GM12878 (cell line): ENCODE data around the gene PPP4C. TPM values are rescaled to one million over a fixed set of nuclear protein-coding genes. Genes with fewer than 3 reads are reported as not detected.

Experiments used
- ATF7 ChIP-seq: fragments of 450-650 bp; IDR thresholded peaks from 2 replicates; pipeline ENCODE4 v1.6.1; 2016; ENCODE audit warnings: low read depth, mild to moderate bottlenecking
- HDAC2 ChIP-seq: fragments of 200-600 bp; sonication (generic); IDR thresholded peaks from 2 replicates; pipeline ENCODE4 v1.6.1; 2017
- JUNB ChIP-seq: IDR thresholded peaks from 2 replicates; pipeline ENCODE4 v1.6.1; 2016; ENCODE audit warnings: antibody characterized with exemption, mild to moderate bottlenecking
- JUND ChIP-seq: IDR thresholded peaks from 2 replicates; pipeline ENCODE4 v1.6.1; 2012; ENCODE audit warnings: low read depth, mild to moderate bottlenecking, low read length, improper control_type of control experiment, moderate library complexity
- MYC ChIP-seq: IDR thresholded peaks from 2 replicates; pipeline ENCODE4 v1.6.1; 2011; ENCODE audit warnings: mild to moderate bottlenecking, low read length, moderate library complexity, inconsistent platforms; ENCODE audit not compliant: insufficient read depth, insufficient replicate concordance, insufficient read length, severe bottlenecking
- NFIC ChIP-seq: IDR thresholded peaks from 2 replicates; pipeline ENCODE4 v1.6.1; 2012; ENCODE audit warnings: low read depth, mild to moderate bottlenecking, inconsistent platforms, low read length, moderate library complexity
- POLR2AphosphoS2 ChIP-seq: IDR thresholded peaks from 2 replicates; pipeline ENCODE4 v1.6.1; 2011; ENCODE audit warnings: low read depth, mild to moderate bottlenecking, low read length, improper control_type of control experiment, moderate library complexity
- SPI1 ChIP-seq: IDR thresholded peaks from 2 replicates; pipeline ENCODE4 v1.6.1; 2011; ENCODE audit warnings: low read depth, mild to moderate bottlenecking, low read length, moderate library complexity, borderline replicate concordance; ENCODE audit not compliant: insufficient read depth
- SRF ChIP-seq, 2 experiments: IDR thresholded peaks; 2 replicates each; pipeline ENCODE4 v1.6.1; 2011; ENCODE audit warnings: low read depth in 2 of 2, low read length in 2 of 2, mild to moderate bottlenecking in 1 of 2, moderate library complexity in 1 of 2
- TARDBP ChIP-seq: IDR thresholded peaks from 2 replicates; pipeline ENCODE4 v1.6.1; 2016; ENCODE audit warnings: borderline replicate concordance
- USF1 ChIP-seq: IDR thresholded peaks from 2 replicates; pipeline ENCODE4 v1.6.1; 2011; ENCODE audit warnings: borderline replicate concordance, low read depth, mild to moderate bottlenecking, moderate library complexity, mixed read lengths, low read length; ENCODE audit not compliant: insufficient read depth; ENCODE audit errors: extremely low read length
- YBX1 ChIP-seq: fragments of 450-650 bp; IDR thresholded peaks from 2 replicates; pipeline ENCODE4 v1.6.1; 2016; ENCODE audit warnings: antibody characterized with exemption
- polyA plus RNA-seq, 11 experiments: library from polyadenylated mRNA; depleted of rRNA in 4 of 11; unstranded in 6 of 11; stranded (reverse) in 5 of 11; fragments of >200 nt; fragmentation: Nextera tagmentation in 4 of 11; fragmentation: Illumina TruSeq in 1 of 11; extraction: Ambion mirVana in 4 of 11; extraction: Trizol in 1 of 11; gene quantifications; 1 replicate in 1 of 11; 2 replicates in 10 of 11; pipeline versions ENCODE4 v1.2.1 to v1.2.3, GENCODE V29; 2011 to 2016; ENCODE audit warnings: inconsistent platforms in 2 of 11, missing spikeins in 2 of 11, low read depth in 1 of 11
- total RNA-seq, 4 experiments: library from RNA; depleted of rRNA in 3 of 4; stranded (reverse); fragments of >200 nt in 3 of 4; fragmentation: Illumina TruSeq in 1 of 4; extraction: Trizol in 1 of 4; gene quantifications; 2 replicates each; pipeline versions ENCODE4 v1.2.1 to v1.2.3, GENCODE V29; 2013 to 2021
- TF ChIP-seq, protein P1 (sequence below): fragments of 450-650 bp; IDR thresholded peaks from 2 replicates; pipeline ENCODE4 v1.6.1; 2018; ENCODE audit warnings: borderline replicate concordance, mild to moderate bottlenecking; ENCODE audit not compliant: partially characterized antibody
- TF ChIP-seq, protein P2 (sequence below): fragments of 450-650 bp; IDR thresholded peaks from 2 replicates; pipeline ENCODE4 v1.6.1; 2016; ENCODE audit warnings: mild to moderate bottlenecking
- TF ChIP-seq, protein P3 (sequence below): IDR thresholded peaks from 2 replicates; pipeline ENCODE4 v1.6.1; 2012; ENCODE audit warnings: improper control_type of control experiment, low read depth, low read length; ENCODE audit not compliant: insufficient replicate concordance
- TF ChIP-seq, protein P4 (sequence below): fragments of 450-650 bp; IDR thresholded peaks from 2 replicates; pipeline ENCODE4 v1.6.1; 2017; ENCODE audit warnings: low read depth, mild to moderate bottlenecking, moderate library complexity

The PPP4C gene
- total and polyA plus RNA-seq, 10 of the 15 experiments (the other 5 are each of a cell fraction or from before 2014, with no cell fraction given), result 2.7 to 240 (median 124) TPM

DNA sequence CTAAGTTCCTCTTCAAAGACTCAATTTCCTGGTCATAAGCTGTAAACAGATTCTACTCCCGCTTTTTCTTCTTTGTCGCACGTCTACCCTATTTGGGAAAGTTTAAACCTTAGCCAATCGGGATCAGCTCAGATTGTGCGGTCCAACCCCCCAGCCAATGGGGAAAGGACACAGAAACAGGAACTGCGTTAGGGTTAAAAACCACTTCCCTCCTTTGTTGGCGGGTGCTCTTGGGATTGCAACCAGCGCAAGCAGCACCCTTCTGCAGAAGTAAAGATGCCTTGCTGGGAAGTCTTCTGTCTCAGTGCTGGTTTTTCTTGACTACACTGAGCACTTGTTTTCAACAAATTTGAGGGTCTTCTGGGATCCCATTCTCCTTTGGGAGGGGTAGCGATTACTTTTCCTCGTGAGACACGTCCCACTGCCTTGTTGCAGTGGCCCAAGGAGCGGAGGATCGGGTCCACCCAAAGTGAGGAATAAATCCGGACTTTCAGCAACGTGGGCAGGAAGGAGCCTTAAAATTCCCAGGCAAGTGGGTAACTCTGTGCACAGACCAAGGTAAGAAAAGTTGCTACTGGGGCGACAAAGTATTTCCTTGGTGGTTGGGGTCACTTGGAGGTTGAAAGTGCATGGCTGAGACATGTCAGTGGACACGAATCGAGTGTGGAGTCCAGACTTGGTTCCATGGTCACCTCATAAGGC, 21.2 kb downstream of the PPP4C start (continued):
- TF ChIP-seq, protein P1, sequence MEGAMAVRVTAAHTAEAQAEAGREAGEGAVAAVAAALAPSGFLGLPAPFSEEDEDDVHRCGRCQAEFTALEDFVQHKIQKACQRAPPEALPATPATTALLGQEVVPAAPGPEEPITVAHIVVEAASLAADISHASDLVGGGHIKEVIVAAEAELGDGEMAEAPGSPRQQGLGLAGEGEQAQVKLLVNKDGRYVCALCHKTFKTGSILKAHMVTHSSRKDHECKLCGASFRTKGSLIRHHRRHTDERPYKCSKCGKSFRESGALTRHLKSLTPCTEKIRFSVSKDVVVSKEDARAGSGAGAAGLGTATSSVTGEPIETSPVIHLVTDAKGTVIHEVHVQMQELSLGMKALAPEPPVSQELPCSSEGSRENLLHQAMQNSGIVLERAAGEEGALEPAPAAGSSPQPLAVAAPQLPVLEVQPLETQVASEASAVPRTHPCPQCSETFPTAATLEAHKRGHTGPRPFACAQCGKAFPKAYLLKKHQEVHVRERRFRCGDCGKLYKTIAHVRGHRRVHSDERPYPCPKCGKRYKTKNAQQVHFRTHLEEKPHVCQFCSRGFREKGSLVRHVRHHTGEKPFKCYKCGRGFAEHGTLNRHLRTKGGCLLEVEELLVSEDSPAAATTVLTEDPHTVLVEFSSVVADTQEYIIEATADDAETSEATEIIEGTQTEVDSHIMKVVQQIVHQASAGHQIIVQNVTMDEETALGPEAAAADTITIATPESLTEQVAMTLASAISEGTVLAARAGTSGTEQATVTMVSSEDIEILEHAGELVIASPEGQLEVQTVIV, result no peak
- TF ChIP-seq SPI1 (peak; percentile 79; the same call in 1 of the 2 replicates), YBX1 (no peak), JUNB (no peak), SRF (IDR thresholded peaks at IDR 0.05; ENCODE audit: low read depth in 2 of 2, low read length in 2 of 2) (no peak), JUND (no peak), MYC (no peak), ATF7 (no peak), TARDBP (no peak), POLR2AphosphoS2 (no peak), NFIC (no peak), USF1 (no peak), HDAC2 (no peak)
- TF ChIP-seq, protein P2, sequence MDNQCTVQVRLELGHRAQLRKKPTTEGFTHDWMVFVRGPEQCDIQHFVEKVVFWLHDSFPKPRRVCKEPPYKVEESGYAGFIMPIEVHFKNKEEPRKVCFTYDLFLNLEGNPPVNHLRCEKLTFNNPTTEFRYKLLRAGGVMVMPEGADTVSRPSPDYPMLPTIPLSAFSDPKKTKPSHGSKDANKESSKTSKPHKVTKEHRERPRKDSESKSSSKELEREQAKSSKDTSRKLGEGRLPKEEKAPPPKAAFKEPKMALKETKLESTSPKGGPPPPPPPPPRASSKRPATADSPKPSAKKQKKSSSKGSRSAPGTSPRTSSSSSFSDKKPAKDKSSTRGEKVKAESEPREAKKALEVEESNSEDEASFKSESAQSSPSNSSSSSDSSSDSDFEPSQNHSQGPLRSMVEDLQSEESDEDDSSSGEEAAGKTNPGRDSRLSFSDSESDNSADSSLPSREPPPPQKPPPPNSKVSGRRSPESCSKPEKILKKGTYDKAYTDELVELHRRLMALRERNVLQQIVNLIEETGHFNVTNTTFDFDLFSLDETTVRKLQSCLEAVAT, result peak; percentile 95
- TF ChIP-seq, protein P3, sequence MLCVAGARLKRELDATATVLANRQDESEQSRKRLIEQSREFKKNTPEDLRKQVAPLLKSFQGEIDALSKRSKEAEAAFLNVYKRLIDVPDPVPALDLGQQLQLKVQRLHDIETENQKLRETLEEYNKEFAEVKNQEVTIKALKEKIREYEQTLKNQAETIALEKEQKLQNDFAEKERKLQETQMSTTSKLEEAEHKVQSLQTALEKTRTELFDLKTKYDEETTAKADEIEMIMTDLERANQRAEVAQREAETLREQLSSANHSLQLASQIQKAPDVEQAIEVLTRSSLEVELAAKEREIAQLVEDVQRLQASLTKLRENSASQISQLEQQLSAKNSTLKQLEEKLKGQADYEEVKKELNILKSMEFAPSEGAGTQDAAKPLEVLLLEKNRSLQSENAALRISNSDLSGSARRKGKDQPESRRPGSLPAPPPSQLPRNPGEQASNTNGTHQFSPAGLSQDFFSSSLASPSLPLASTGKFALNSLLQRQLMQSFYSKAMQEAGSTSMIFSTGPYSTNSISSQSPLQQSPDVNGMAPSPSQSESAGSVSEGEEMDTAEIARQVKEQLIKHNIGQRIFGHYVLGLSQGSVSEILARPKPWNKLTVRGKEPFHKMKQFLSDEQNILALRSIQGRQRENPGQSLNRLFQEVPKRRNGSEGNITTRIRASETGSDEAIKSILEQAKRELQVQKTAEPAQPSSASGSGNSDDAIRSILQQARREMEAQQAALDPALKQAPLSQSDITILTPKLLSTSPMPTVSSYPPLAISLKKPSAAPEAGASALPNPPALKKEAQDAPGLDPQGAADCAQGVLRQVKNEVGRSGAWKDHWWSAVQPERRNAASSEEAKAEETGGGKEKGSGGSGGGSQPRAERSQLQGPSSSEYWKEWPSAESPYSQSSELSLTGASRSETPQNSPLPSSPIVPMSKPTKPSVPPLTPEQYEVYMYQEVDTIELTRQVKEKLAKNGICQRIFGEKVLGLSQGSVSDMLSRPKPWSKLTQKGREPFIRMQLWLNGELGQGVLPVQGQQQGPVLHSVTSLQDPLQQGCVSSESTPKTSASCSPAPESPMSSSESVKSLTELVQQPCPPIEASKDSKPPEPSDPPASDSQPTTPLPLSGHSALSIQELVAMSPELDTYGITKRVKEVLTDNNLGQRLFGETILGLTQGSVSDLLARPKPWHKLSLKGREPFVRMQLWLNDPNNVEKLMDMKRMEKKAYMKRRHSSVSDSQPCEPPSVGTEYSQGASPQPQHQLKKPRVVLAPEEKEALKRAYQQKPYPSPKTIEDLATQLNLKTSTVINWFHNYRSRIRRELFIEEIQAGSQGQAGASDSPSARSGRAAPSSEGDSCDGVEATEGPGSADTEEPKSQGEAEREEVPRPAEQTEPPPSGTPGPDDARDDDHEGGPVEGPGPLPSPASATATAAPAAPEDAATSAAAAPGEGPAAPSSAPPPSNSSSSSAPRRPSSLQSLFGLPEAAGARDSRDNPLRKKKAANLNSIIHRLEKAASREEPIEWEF, result no peak
- TF ChIP-seq, protein P4, sequence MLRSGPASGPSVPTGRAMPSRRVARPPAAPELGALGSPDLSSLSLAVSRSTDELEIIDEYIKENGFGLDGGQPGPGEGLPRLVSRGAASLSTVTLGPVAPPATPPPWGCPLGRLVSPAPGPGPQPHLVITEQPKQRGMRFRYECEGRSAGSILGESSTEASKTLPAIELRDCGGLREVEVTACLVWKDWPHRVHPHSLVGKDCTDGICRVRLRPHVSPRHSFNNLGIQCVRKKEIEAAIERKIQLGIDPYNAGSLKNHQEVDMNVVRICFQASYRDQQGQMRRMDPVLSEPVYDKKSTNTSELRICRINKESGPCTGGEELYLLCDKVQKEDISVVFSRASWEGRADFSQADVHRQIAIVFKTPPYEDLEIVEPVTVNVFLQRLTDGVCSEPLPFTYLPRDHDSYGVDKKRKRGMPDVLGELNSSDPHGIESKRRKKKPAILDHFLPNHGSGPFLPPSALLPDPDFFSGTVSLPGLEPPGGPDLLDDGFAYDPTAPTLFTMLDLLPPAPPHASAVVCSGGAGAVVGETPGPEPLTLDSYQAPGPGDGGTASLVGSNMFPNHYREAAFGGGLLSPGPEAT, result 0 out of 2 replicates have a peak, but pooled peaks have one; percentile 12
